ENCODE data around the gene NCOA1. TPM values are rescaled to one million over a fixed set of nuclear protein-coding genes. Genes with fewer than 3 reads are reported as not detected.

Gene NCOA1
- total and polyA plus RNA-seq, 2 donors (not counting 3 experiments of a cell fraction or from before 2014, with no cell fraction given): 11.4 to 14.1 TPM

DNA sequence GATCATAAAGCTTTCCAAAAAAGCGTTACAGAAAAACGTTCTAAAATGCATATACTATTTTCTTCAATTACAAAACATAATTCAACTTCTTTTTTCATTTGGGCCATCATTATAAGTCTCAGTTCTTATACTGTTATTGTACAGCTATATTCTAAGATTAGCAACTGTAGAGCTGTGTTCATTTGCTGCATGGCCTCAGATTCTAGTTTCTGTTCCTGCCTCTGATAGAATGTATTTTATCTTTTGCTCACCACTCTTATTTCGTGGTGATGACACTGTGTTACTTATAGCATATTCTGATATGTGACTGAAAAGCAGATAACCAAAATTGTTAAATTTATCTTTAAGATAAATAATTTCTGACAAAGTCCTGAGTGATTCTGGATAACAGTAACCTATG is 234.9 kb downstream of the NCOA1 start:
- Histone ChIP-seq H4K20me1 (replicated peaks; ENCODE audit: control insufficient read depth, extremely low read depth, insufficient read depth, low read length) (no peaks in the 10 kb centered on the region), H3K9ac (replicated peaks; ENCODE audit: extremely low read depth, insufficient read depth, low read length) (no peak overlapping the region), H3K4me3 (replicated peaks in 1 of 3; ENCODE audit: insufficient read depth in 1 of 3, low read depth in 1 of 3, low read length in 3 of 3) (no peak overlapping the region), H3K27me3 (ENCODE audit: control insufficient read depth in 2 of 2, insufficient read depth in 2 of 2, low read length in 2 of 2) (no peaks in the 10 kb centered on the region), H3K4me2 (ENCODE audit: insufficient read depth, low read length) (no peak overlapping the region), H3K4me1 (ENCODE audit: control insufficient read depth, extremely low read depth, insufficient read depth, low read length) (peaks cover 2% of the 10 kb centered on the region), H3K9me3 (replicated peaks; ENCODE audit: control insufficient read depth, insufficient read depth, low read length) (no peaks in the 10 kb centered on the region), H2AFZ (ENCODE audit: low read depth, low read length) (no peak overlapping the region), H3K36me3 (ENCODE audit: control insufficient read depth in 2 of 2, extremely low read depth in 1 of 2, insufficient read depth in 2 of 2, low read length in 2 of 2) (no peaks in the 10 kb centered on the region), H3K27ac (ENCODE audit: insufficient read depth, low read depth, low read length) (no peak overlapping the region), H3K79me2 (ENCODE audit: control insufficient read depth, insufficient read depth, low read length) (no peaks in the 10 kb centered on the region), H3K9me1 (replicated peaks; ENCODE audit: control insufficient read depth, extremely low read depth, insufficient read depth, low read length) (no peaks in the 10 kb centered on the region)
- ChIA-PET POLR2A (no interaction called here), CTCF (interaction anchor here (1.5 kb wide), 1 partner anchor 19 kb away, joined by 5 read pairs; no protein-coding TSS in a partner anchor)
- no peak for TF ChIP-seq FOS (IDR thresholded peaks at IDR 0.05; ENCODE audit: borderline replicate concordance, insufficient read depth, low read length)
- TF ChIP-seq JUN (IDR thresholded peaks at IDR 0.05; ENCODE audit: borderline replicate concordance, insufficient read depth, insufficient read length, low read depth): no peak
- no peak for TF ChIP-seq EZH2 (IDR thresholded peaks at IDR 0.05; ENCODE audit: borderline replicate concordance, low read depth, low read length, severe bottlenecking)
- TF ChIP-seq POLR2AphosphoS5 (IDR thresholded peaks at IDR 0.05; ENCODE audit: insufficient read depth, low read depth, low read length): no peak
- no peak for TF ChIP-seq GATA2 (IDR thresholded peaks at IDR 0.05; ENCODE audit: insufficient read depth, insufficient read length, low read depth, low read length)
- no peak for TF ChIP-seq MYC (IDR thresholded peaks at IDR 0.05; ENCODE audit: low read depth, low read length)
- TF ChIP-seq POLR2A (IDR thresholded peaks at IDR 0.05; ENCODE audit: low read depth, low read length): no peak
- TF ChIP-seq MAX (IDR thresholded peaks at IDR 0.05; ENCODE audit: insufficient read depth, insufficient read length): no peak
- TF ChIP-seq, protein P1, sequence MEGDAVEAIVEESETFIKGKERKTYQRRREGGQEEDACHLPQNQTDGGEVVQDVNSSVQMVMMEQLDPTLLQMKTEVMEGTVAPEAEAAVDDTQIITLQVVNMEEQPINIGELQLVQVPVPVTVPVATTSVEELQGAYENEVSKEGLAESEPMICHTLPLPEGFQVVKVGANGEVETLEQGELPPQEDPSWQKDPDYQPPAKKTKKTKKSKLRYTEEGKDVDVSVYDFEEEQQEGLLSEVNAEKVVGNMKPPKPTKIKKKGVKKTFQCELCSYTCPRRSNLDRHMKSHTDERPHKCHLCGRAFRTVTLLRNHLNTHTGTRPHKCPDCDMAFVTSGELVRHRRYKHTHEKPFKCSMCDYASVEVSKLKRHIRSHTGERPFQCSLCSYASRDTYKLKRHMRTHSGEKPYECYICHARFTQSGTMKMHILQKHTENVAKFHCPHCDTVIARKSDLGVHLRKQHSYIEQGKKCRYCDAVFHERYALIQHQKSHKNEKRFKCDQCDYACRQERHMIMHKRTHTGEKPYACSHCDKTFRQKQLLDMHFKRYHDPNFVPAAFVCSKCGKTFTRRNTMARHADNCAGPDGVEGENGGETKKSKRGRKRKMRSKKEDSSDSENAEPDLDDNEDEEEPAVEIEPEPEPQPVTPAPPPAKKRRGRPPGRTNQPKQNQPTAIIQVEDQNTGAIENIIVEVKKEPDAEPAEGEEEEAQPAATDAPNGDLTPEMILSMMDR (IDR thresholded peaks at IDR 0.05; ENCODE audit: extremely low read depth in 1 of 2, insufficient read depth in 1 of 2, low read depth in 1 of 2, low read length in 2 of 2): no peak
- DNase-seq (ENCODE audit: low read depth, low spot score): no peak
- dilution Hi-C loops (cut with MboI; ENCODE audit: extremely low pct_ligation_motif_present, low sequenced_read_pairs) (no loop called here), intact Hi-C loops (cut with micrococcal nuclease) (no loop called here)
- FAIRE-seq: no peak
- BruUV-seq (replicated peaks): no TSS peak

Measured in endothelial cell of umbilical vein (primary cell).